Globus pallidus (tissue), 1 donor: ENCODE results near the gene ARL17A.
"Not testable (repeated sequence)": the region's sequence is repeated elsewhere in the genome, so short reads cannot be mapped to it uniquely, and the experiment has no call there.

Experiments
- DNase-seq: peaks from one replicate; pipeline ENCODE4 v3.0.0-alpha.2; 2015; ENCODE audit warnings: low spot score

Gene ARL17A

DNA sequence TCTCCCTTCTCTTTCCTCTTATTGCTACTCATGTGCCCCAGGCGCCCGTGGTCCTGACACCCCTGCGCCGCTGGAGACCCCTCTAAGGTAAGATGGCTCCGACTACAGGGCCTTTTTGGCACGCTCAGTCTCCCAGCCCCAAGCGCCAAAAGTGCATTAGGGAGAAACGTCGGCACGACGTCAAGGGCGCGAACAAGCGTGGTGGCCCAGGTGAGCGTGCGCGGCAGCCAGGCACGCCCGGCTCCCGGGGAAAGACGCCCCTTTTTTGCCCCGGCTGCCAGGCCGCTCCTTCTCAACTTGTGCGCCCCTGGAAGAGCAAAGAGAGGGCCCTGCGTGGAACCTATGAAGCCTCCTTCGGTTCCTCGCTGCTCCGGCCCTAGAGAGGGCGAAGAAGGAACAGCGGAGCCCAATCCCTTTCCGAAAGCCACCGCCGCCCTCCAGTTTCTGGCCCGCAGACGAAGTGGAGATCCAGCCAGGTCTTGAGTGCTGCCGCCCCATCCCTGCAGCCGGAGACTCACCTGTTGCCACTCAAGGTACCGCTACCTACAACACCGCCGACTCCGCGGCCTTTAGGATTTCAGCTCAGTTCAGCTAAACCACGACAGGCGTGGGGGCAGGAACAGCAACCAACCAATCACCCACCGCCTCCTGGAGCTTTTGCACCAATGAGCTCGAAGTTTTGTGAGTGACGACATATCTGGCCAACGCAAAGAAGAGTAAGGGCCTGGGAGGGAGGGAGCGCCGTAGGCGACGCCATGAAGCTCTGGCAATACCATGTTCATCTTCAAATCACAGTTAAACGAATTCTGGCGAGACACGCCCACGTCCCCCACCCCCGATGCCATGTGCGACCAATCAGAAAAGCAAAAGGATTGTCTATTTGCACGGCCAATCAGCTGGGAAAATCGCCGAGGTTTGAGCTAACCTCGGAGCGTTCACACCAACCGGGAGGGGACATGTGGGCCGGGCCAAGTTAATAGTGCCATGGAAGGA, at the start of gene ARL17A:
ARL17A (minus strand) TSS at position 609 of the 993 bp plus-strand sequence. CDS start 3,369 bp downstream, outside the sequence.
- not testable (repeated sequence) for DNase-seq

DNA sequence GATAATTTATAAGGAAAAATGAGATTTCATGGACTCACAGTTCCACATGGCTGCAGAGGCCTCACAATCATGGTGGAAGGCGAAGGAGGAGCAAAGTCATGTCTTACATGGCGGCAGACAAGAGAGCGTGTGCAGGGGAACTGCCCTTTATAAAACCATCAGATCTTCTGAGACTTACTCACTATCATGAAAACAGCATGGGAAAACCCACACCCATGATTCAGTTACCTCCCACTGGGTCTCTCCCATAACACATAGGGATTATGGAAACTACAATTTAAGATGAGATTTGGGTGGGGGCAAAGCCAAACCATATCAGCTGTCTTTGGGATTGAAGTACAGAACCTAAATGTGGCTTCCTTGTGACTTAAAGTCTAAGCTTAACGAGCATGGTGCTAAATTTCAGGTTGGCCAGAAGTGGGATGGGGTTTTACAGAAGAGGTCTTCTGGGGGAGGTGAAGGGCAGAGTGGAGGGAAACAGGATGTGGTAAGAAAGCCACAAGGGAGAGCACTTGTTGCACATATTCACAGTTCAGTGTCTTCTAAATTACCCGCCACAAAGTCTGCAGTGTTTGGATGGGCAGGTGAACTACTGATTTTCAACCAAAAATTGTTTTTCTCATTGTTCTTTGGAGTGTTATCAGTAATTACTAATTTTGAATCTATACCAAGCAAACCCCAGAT, 49.4 kb upstream of the ARL17A start:
- DNase-seq = not testable (repeated sequence)

- not testable (repeated sequence) for DNase-seq
These were observed 48.0 kb upstream of the ARL17A start for GRCh38 chr17:46627452-46627851.

GRCh38 chr17:46624726-46625125, 45.2 kb upstream of the ARL17A start:
- DNase-seq = not testable (repeated sequence)

DNA sequence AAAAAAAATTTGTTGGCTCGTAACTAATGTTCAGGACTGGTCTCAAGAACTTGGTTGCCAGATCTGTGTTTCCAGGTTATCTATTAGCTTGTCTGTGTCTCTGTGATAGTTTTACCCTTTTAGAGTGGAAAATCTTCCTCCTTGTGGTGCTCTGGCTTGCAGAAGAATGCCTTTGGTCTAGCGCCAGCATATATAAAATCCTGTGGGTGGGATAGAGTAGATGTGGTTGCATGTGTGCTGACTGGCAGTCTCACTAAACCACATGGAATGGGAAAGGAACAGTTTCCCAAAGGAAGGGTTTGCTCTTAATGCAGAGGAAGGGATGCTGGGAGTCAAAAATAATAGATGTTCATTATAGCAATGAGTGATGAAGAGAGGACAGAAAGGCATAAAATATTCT, 44.3 kb upstream of the ARL17A start:
- DNase-seq = not testable (repeated sequence)

DNA sequence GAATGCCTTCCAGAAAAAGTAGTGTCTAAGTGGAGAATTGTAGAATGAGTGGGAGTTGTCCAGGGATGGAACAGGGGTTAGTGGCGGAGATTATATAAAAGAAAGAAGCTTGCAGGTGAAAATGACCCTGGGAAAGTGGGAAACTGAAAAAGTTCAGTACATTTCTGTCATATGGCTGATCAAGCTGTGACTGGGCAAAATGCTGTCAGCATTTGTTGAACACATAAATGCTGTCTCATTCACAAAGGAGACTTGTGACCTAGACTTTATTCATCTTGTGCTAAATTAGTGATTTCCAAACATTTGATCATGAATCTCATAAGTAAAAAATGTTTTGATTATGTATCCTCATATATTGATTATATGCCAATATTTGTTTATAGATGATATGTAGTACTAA, 39.5 kb upstream of the ARL17A start:
- not testable (repeated sequence) for DNase-seq

DNA sequence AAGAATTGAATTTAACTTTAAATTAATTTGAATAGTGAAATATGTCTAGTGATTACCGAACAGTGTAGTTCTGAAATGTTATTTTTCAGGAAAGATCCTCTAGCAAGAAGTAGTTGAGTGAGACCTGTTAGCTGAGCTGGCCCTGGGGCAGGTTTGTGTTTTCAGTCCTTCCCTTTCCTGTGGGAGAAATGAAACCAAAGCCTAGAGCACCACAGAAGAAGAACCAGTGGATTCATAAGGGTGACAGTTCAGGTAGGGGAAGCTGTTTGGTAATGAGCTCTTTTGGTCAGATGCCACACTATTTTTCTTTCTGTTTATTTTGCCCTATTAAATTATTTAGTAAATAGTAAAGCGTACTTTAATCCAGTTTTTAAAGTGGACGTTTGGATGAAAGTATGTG, 37.6 kb upstream of the ARL17A start:
- not testable (repeated sequence) for DNase-seq

DNA sequence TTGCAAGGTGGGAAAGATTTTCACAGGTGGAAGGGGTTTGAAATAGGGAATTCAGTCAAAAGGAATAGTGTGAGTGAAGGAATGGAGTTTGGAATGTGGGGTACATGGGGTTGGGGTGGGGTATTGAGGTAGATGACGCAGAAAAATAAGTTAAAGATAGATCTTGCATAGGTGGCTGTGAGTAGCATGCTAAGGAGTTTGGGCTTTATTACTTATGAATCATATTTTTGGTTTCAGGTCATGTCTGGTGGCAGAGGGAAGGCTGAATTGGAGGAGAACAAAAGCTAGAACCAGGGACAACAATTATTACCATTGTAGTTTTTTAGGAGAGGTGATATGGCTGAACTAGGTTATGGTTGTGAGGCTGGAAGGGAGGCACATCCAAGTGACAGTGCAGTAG, 34.4 kb upstream of the ARL17A start:
- not testable (repeated sequence) for DNase-seq

DNA sequence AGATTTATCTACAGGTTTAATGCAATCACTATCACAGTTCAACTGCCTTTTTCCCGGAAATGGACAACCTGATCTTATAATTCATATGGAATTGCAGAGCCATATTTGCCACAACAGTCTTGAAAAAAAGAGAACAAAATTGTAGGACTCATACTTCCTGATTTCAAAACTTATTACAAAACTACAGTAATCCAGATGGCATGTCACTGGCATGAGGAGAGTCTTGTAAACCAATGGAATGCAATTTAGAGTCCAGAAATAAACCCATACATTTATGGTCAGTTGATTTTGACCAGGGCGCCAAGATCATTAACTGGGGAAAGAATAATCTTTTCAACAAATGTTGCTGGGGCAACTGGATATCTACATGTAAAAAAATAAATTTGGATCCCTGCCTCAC, 31.8 kb upstream of the ARL17A start:
- DNase-seq = not testable (repeated sequence)

GRCh38 chr17:46603125-46603524, 23.6 kb upstream of the ARL17A start:
- not testable (repeated sequence) for DNase-seq

DNA sequence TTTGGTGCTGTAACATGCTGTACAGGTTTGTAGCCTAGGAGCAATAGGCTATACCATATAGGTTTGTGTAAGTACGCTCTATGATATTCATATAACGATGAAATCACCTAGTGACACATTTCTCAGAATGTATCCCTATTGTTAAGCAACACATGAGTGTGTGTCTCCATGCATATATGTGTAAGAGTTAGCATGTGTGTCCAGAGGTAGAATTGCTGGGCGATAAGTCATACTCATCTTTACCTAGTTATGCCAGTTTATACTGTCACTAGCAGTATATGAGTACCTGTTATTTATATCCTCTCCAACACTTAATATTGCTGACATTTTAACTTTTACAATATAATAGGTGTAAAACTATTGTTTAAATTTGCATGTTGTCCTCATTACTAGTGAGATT, 21.3 kb upstream of the ARL17A start:
- not testable (repeated sequence) for DNase-seq

DNA sequence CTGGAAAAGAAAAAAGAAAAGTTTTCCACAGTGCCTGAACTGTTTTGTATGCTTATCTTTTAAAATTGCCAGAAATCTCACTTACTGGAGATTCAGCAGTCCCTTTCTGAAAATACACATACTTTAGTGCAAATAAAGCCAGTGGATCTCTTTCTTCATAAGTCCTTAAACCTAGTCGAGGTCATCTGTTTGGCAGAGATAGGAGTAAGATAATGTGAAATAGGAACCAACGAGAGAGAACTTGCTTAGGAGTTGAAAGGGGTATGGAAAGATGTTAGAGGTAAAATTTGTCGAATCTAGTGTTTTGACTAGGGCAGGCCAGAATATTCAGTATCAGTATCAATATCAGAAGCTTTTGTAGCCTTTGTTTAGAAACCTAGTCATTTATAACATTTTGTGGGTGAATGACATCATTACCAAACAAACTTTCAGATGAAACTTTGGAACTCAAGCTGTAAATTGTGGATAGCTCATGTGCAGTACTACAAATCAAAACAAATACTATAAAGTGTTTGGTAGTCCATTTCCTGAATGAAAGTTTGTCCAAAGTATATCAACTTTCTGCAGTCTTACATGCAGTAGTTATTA, 18.9 kb upstream of the ARL17A start:
- DNase-seq = not testable (repeated sequence)

DNA sequence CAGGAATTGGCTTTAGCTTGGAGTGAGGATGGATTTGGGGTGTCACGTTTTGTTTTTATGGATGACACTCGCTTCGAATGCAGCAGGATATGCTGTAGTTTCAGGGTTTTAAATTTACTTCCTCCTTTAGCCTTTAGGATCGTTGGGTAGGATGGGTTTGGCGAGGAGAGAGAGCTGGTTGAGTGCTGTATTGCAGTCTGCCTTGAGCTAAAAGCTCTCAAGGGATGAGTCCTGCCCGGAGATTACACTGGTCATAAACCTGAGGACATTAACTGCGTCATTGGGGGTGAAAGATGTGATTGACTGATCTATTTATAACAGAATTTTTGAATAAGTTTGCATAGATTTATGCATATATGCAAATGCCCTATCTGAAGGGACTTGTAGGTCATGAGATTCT, 11.8 kb upstream of the ARL17A start:
- not testable (repeated sequence) for DNase-seq

DNA sequence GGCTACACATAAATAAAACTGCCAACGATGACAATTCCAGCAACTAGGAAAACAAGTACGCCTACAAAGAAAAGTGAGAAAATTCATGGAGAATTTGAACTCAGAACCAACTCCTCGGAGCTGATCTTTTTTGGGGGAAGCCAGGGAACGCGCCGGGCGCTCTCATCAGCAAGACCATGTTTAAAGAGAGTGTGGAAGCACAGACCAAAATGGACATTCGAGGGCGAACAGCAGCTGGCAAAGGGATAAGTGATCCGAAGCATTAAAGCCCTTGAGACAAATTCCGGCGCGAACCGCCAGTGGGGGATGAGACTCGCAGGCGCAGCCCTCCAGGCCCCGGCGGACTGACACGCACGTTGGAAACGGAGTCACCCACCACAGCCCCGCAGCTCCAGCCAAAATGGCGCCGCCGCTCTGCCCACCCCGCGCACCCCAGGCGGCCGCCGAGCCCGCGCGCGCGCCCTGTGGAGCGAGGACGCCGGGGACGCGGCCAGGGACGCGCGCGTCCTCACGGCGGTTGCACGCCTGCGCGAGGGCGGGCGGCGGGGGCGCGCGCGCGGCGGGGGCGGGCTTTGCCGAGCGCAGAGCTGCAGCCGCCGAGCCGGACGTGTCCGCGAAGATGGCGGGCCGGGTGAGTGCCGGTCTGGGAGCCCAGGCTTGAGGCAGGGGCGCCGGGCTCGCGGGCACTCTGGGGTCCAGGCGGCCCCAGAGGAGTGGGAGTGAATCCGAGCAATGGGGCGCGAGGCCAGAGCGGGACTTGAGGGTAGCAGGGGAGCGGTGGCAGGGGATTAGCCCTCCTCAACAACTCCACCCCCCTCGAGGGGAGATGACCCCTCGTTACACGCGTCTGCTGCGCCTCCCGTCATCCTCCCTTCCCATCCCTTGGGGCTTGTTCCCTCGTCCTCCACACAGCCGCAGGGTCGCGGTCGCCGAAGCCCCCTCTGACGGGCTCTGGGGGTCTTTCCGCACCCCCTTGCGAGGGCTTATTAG, 11.0 kb upstream of the ARL17A start, which contains the start of gene NSF:
NSF (plus strand) TSS at position 513 of the 990 bp plus-strand sequence; CDS start at position 620, 107 bp downstream.
- DNase-seq = not testable (repeated sequence)

DNA sequence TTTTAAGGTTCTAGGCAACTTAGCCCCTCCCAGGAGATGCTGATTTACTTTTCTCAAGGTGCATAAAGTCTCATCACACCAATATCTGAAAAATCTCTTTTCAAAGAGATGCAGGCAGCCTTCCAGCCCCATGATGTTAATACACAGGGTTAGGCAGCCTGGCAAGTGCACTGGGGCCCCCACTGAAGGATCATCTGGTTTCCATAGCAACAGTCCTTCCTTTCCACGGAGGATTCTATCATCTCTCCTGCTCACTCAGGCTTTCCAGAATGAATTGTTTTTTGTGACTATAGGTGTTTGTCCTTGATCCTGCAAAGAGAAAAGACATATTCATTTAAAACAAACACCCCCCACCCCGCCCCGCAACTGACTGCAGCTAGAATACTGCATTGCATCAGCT, 6.0 kb upstream of the ARL17A start:
- DNase-seq = not testable (repeated sequence)

DNA sequence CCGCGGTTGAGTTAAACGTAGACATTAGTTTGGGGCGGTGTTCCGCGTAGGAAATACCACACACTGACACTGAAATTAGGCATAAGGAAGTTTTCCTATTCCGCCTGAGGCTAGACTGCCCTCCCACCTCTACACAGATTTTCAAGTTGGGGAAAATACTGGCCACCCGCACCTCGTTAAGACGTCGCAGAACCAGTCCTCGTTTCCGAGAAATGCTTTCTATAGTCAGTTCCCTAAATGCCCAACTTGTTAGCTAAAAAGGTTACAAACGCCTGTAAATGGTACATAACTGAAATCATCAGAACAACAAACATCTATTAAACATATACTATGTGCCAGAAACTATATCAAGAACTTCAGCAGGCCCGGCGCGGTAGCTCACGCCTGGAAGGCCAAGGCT, 591 bp upstream of the ARL17A start:
- DNase-seq = not testable (repeated sequence)

DNA sequence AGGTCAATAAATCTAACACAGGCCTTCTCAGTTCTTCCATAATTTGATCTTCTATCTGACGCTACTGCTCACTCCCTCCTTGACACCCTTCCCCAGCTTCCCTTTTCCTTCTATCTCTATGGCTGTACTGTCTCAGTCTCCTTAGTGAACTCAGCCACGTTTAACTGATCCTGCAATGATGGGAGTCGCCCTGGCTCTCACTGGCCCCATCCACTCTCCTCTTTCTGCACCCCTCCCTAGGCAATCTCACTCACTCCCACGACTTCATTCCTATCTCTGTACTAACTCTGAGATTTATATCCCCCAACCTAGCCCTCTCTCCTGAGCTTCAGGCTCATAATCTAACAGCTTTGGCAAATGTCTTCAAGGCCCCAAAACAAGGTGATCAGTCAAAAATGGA, 7.7 kb downstream of the ARL17A start:
- not testable (repeated sequence) for DNase-seq

GRCh38 chr17:46566980-46567379, 12.5 kb downstream of the ARL17A start:
- DNase-seq = not testable (repeated sequence)

DNA sequence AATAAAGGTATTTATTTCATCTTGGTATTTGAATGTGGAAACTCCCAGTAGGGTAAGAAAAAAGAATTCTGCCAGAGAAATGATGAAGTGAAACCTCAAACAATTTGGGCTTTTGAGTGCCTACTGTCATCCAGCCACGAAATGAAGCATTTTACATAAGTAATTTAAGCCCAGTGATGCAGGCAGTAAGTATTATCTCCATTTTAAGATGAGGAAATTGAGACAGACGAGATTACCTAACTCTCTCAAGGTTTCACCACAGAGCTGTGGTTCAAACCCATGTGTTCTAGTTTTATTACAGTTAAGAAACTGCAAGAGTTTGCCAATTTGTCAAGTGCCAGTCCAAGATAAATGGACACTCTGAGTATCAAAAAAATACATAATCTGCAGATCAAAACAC, 13.2 kb downstream of the ARL17A start:
- not testable (repeated sequence) for DNase-seq

GRCh38 chr17:46560048-46560447, 19.4 kb downstream of the ARL17A start:
- not testable (repeated sequence) for DNase-seq

DNA sequence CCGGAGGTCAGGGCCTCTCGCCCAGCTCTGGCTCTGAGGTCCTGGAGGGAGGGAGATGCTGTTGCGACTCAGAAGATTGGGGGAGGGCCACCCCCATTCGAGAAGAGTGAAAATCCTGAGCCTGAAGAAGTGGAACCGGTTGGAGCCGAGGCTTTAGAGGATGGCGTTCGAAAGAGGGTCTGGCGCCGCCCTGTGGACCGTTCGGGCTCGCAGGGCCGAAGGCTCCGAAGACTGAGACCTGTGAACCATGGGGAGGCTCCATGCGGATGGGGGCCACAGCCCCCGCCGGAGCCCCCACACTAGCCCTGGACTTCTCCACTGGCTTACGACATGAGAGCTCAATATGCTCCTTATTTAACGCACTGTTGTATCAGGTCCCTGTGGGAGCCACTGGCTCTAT, 20.3 kb downstream of the ARL17A start:
- not testable (repeated sequence) for DNase-seq
